Bronchial epithelial cell (primary cell): ENCODE data around the gene GLP2R. TPM values are rescaled to one million over a fixed set of nuclear protein-coding genes. Genes with fewer than 3 reads are reported as not detected.
"Not testable (repeated sequence)": the region's sequence is repeated elsewhere in the genome, so short reads cannot be mapped to it uniquely, and the experiment has no call there.

ENCODE experiments used
- DNase-seq: peaks from one replicate; pipeline ENCODE4 v3.0.0-alpha.2; 2010; ENCODE audit warnings: low read depth
- FAIRE-seq: peaks from 2 replicates; lab custom pipeline; 2011; peaks lifted over from hg19 to GRCh38; lab: Jason Lieb, UNC
- H3K27me3 ChIP-seq: 2 replicates; pipeline ENCODE4 v1.5.1; 2011; ENCODE audit warnings: low read length; ENCODE audit not compliant: control insufficient read depth, insufficient read depth
- H3K36me3 ChIP-seq: 2 replicates; pipeline ENCODE4 v1.5.1; 2011; ENCODE audit warnings: low read length; ENCODE audit not compliant: control insufficient read depth, insufficient read depth
- H3K4me3 ChIP-seq: 2 replicates; pipeline ENCODE4 v1.5.1; 2011; ENCODE audit warnings: mild to moderate bottlenecking, low read depth, low read length, control low read depth
- CTCF ChIP-seq: IDR thresholded peaks from 2 replicates; pipeline ENCODE4 v1.5.1; 2011; ENCODE audit warnings: mild to moderate bottlenecking, moderate library complexity, low read length, control low read depth, inconsistent platforms; ENCODE audit not compliant: insufficient read depth, severe bottlenecking
- total RNA-seq: library from RNA; depleted of rRNA; stranded (reverse); fragments of >200 nt; gene quantifications from 2 replicates; pipeline ENCODE4 v1.2.1, GENCODE V29; 2014

Gene GLP2R, protein sequence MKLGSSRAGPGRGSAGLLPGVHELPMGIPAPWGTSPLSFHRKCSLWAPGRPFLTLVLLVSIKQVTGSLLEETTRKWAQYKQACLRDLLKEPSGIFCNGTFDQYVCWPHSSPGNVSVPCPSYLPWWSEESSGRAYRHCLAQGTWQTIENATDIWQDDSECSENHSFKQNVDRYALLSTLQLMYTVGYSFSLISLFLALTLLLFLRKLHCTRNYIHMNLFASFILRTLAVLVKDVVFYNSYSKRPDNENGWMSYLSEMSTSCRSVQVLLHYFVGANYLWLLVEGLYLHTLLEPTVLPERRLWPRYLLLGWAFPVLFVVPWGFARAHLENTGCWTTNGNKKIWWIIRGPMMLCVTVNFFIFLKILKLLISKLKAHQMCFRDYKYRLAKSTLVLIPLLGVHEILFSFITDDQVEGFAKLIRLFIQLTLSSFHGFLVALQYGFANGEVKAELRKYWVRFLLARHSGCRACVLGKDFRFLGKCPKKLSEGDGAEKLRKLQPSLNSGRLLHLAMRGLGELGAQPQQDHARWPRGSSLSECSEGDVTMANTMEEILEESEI
- total RNA-seq: under 0.01 TPM in 1 of 2 replicates, not detected in the other

DNA sequence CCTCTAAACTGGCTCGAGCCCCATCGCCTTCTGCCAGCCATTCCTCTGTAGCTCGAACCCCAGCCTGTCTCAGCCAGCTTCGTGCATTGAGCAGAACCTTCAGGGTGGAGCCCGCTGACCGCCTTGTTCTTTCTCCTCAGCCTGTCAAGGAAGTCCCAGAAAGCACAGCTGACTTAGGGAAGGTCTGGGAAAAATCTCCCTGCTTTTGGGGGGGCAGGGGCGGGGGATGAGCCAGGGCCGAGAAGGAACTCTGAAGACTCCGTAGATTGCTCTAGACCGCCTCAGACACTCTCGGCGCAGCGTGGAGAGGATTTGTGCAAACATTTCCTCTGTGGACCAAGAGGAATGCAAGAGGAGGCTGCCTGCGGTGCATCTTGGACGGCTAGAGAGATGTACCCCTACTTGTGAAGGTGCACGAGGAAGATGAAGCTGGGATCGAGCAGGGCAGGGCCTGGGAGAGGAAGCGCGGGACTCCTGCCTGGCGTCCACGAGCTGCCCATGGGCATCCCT lies at the start of gene GLP2R:
Gene GLP2R (plus strand): TSS at position 284 of the 510 bp plus-strand sequence. CDS start 140 bp downstream, at position 424.
- H3K4me3 ChIP-seq: no peak within 1 kb of the TSS
- H3K36me3 ChIP-seq: no peaks in the 10 kb centered on the region
- H3K27me3 ChIP-seq: no peaks in the 10 kb centered on the region
- DNase-seq (no peak), FAIRE-seq (no peak)
- TF ChIP-seq CTCF: no peak

- H3K36me3 ChIP-seq: no peaks in the 10 kb centered on the region
- FAIRE-seq (no peak), DNase-seq (no peak)
- no peak overlapping the region for H3K4me3 ChIP-seq
- no peak for TF ChIP-seq CTCF
- no peaks in the 10 kb centered on the region for H3K27me3 ChIP-seq
Observed at GRCh38 chr17:9776911-9777310, 48.8 kb upstream of the GLP2R start.

GRCh38 chr17:9780552-9780951 lies 45.2 kb upstream of the GLP2R start:
- TF ChIP-seq CTCF: no peak
- no peak for FAIRE-seq
- Histone ChIP-seq H3K36me3 (no peaks in the 10 kb centered on the region), H3K4me3 (no peak overlapping the region), H3K27me3 (no peaks in the 10 kb centered on the region)
- no peak for DNase-seq

DNA sequence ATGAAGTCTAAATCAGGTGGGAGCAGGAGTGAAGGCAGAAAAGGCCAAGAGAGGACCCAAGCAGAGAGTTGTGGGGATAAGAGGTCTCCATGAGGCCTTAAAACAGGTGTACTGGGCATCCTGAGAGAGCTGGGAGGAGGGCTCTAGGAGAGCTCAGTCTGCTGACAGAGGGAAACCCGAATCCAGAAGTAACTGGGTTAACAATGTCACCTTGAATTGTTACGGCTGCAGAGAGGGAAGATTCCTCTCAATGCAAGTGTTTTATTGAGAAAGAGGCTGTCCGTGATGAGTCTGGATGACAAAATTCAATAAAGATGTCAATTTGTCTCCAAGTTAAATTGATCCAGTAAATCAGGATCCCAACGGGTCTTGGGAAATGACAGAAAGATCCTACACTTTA lies 42.7 kb upstream of the GLP2R start:
- Histone ChIP-seq H3K4me3 (no peak overlapping the region), H3K36me3 (no peaks in the 10 kb centered on the region), H3K27me3 (no peaks in the 10 kb centered on the region)
- TF ChIP-seq CTCF: no peak
- DNase-seq (no peak), FAIRE-seq (no peak)

DNA sequence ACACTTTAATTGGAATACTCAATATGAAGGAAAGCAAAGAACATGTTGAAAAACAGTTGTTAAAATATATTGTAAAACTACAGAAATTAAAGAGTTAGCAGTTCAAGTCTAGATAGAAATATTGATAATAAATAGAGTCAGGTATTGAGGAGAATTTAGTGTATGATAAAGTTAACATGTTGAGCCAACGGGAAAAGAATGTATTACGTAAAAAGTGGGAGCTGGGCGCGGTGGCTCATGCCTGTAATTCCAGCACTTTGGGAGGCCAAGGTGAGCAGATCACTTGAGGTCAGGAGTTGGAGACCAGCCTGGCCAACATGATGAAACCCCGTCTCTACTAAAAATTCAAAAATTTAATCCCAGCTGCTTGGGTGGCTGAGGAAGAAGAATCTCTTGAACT lies 42.3 kb upstream of the GLP2R start:
- not testable (repeated sequence) for H3K27me3 ChIP-seq, DNase-seq, FAIRE-seq, H3K36me3 ChIP-seq, H3K4me3 ChIP-seq

GRCh38 chr17:9784544-9784943 lies 41.2 kb upstream of the GLP2R start:
- Histone ChIP-seq H3K27me3 (no peaks in the 10 kb centered on the region), H3K36me3 (no peaks in the 10 kb centered on the region), H3K4me3 (no peak overlapping the region)
- DNase-seq (no peak), FAIRE-seq (no peak)
- no peak for TF ChIP-seq CTCF
